NCI-H1105 (cell line): ENCODE measurements around the gene GSTM1.
"Not testable (repeated sequence)": the region's sequence is repeated elsewhere in the genome, so short reads cannot be mapped to it uniquely, and the experiment has no call there.

Experiments
- DNase-seq: peaks from one replicate; lab custom pipeline; 2025; lab: John Stamatoyannopoulos, UW

GSTM1 gene

GRCh38 chr1:109697861-109698260, 10.2 kb downstream of the GSTM1 start:
- not testable (repeated sequence) for DNase-seq

GRCh38 chr1:109702940-109703339, 15.3 kb downstream of the GSTM1 start:
- not testable (repeated sequence) for DNase-seq

GRCh38 chr1:109704173-109704572, 16.6 kb downstream of the GSTM1 start:
- no peak for DNase-seq

GRCh38 chr1:109705411-109705810, 17.8 kb downstream of the GSTM1 start:
- no peak for DNase-seq

- not testable (repeated sequence) for DNase-seq
Measured at GRCh38 chr1:109708949-109709348, 21.3 kb downstream of the GSTM1 start.

GRCh38 chr1:109709822-109710221, 22.2 kb downstream of the GSTM1 start:
- not testable (repeated sequence) for DNase-seq

- DNase-seq, result not testable (repeated sequence)
Measured at GRCh38 chr1:109711593-109712320, 24.1 kb downstream of the GSTM1 start, which contains the start of gene GSTM5. Gene GSTM5, plus strand, starts transcription at chr1:109712251. Its CDS starts 62 bp downstream, at chr1:109712313.

GRCh38 chr1:109712321-109712864, 24.8 kb downstream of the GSTM1 start:
- no peak for DNase-seq

- DNase-seq, result no peak
Measured at GRCh38 chr1:109713636-109714035, 26.0 kb downstream of the GSTM1 start.

- DNase-seq, result no peak
Measured at GRCh38 chr1:109714661-109715372, 27.2 kb downstream of the GSTM1 start.

- no peak for DNase-seq
Measured at GRCh38 chr1:109716121-109716520, 28.5 kb downstream of the GSTM1 start.

GRCh38 chr1:109716570-109717090, 29.0 kb downstream of the GSTM1 start:
- DNase-seq, result no peak

- DNase-seq, result no peak
Measured at GRCh38 chr1:109717729-109718128, 30.1 kb downstream of the GSTM1 start.

GRCh38 chr1:109718495-109718894, 30.9 kb downstream of the GSTM1 start:
- no peak for DNase-seq

GRCh38 chr1:109719337-109719837, 31.8 kb downstream of the GSTM1 start:
- DNase-seq, result no peak

GRCh38 chr1:109721042-109721441, 33.4 kb downstream of the GSTM1 start:
- no peak for DNase-seq

- no peak for DNase-seq
Measured at GRCh38 chr1:109721971-109722370, 34.4 kb downstream of the GSTM1 start.

GRCh38 chr1:109722908-109723691, 35.5 kb downstream of the GSTM1 start:
- DNase-seq, result no peak

GRCh38 chr1:109724933-109725332, 37.3 kb downstream of the GSTM1 start:
- no peak for DNase-seq

GRCh38 chr1:109725510-109725909, 37.9 kb downstream of the GSTM1 start:
- no peak for DNase-seq

GRCh38 chr1:109726007-109726406, 38.4 kb downstream of the GSTM1 start:
- DNase-seq, result no peak
